CD4-positive, alpha-beta T cell treated with Interleukin-10 for 1 hour (primary cell): ENCODE measurements around the gene DAGLB.
"Not testable (repeated sequence)": the region's sequence is repeated elsewhere in the genome, so short reads cannot be mapped to it uniquely, and the experiment has no call there.

Experiments
- DNase-seq: peaks from one replicate; pipeline ENCODE4 v3.0.0-alpha.2; 2020

The DAGLB gene

DNA sequence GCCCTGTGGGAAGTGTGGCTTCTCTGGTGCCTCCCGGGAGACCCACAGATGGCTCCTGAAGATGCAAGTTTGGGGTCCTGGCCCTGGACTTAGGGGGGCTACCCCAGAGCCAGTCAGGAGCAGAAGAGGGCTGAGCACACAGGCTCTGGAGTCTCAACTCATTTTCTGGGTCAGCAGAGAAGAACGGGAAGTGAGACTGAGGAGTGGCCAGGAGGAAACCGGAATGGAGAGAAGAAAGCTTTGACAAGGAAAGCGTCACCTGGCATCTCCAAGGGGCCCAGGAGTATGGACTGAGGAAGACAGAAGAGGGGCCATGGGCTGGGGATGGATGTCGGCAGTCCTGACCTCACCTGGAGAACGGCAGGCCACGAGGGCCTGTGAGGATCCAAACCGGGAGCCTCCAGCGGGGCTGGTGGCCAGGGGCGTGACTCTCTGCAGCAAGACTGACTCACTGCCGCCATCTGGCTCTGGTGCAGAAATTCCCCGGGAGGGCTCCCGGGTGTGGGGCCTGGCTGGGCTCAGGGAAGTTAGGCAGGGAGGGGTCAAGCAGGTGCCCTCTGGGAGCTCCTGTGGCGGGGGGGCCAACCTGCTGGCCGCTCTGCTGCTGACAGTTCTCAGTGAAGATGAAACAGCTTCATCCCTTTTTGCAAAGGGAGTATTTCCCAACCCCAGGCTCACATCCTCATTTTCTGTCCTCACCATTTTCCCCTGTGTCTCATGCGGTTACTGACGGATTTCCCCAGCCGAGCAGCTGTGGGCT, 23.6 kb downstream of the DAGLB start:
- DNase-seq: peak; percentile 15

GRCh38 chr7:6422926-6423632, 24.7 kb downstream of the DAGLB start:
- DNase-seq: no peak

- DNase-seq: no peak
Observed at GRCh38 chr7:6422095-6422494, 25.7 kb downstream of the DAGLB start.

DNA sequence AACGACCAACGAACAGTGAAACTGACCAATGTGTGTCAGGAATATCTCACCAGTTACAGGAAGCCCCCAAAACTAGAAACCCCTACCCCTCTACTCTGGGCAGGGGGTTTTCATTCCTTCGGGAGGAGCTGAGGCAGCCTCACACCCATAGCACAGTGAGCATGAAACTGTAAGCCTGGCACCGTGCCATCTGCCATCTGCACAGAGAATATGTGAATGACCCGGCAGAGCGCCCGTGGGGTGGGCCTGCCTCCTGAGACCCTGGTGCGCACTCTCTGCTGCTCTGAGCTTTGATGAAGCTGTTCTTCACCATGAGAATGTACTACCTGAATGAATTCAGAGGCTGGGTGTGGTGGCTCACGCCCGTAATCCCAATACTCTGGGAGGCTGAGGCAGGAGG, 27.1 kb downstream of the DAGLB start:
- no peak for DNase-seq

DNA sequence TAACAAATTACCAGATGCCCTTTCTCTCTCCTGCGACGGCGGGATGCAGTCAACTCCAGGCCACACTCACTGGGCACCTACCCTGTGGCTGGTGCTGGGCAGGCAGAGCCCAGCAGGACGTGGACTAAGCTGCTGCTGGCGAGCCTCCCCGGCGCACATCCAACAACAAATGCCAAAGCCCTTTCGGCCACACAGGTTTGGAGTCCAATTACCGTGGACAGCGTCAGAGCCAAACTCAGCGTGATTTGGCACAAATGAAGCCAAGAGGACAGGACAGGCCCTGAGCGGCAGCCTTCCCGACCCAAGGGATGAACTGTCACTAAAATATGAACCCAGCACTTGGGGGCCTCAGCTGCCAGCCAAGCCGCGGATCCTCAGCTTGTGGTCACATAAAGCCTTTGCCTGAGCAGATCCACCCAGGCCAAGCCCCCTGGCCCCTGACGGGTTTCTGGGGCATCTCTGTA, 28.4 kb downstream of the DAGLB start:
- no peak for DNase-seq

DNA sequence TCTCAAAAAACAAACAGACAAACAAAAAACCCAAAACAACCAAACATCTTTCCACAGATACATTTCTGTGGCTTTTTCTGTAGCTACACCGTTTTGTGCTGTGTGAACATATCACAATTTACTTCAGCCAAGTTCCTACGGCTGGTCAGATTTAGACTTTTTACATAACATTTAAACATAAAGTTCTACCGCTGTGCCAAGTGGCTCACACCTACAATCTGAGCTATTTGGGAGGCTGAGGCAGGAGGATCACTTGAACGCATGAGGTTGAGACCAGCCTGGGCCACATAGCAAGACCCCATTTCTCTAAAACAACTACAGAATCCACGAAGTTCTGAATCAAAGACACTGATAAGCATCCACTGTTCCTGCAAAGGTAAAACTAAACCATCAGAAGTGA, 30.3 kb downstream of the DAGLB start:
- DNase-seq: no peak

- no peak for DNase-seq
Observed at GRCh38 chr7:6416516-6417145, 31.1 kb downstream of the DAGLB start.

DNA sequence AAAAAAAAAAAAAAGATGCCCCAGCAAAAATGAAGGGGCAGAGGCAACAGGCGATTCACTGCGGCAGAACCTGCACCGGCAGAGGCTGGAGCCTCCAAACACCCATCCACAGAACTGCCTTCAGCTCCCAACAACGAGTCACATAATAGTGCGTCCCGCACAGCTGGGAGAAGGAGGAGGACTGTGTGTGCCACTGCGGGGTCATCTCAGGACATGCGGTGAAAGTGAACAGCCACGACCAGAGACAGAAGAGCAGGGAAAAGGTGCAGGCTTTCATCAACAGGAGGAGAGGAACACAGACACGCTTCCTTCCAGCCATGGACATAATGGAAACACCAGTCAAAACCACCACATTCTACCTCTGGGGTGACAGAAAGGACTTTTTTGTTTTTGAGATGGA, 34.1 kb downstream of the DAGLB start:
- DNase-seq: no peak

DNA sequence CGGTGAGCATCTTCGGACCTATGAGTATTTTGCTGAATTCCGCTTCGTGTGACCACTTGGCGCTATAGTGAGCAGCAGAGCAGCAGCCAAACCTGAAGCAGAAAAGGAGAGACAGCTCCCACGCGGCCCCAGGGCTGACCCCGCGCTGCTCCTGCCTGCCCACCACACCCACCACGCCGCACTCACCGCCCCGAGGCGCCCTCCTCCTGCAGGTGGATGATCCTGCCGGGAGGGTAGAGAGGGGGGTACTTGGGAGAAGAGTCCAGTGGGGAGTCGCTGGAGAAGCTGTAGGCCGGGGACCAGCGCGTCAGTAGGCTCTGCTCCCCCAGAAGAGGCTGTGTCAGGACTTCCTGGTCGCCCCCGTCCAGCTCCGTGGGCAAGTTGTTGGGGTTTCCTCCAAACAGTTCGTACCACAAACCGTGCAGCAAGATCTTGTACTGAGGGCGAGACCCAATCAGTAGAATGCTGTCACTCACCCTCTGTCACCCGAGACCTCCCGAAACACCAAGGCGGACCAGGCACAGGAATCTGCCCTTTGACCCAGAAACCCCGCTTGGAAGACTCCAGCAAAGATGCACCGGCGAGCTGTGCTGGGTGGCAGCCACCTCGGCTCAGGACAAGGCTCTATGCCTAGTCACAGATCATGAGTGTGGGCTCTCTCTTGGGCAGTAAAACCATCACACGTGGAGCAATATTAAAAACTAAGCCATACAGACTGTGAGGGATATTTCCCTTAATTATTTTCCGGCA, 37.6 kb downstream of the DAGLB start:
- no peak for DNase-seq

DNA sequence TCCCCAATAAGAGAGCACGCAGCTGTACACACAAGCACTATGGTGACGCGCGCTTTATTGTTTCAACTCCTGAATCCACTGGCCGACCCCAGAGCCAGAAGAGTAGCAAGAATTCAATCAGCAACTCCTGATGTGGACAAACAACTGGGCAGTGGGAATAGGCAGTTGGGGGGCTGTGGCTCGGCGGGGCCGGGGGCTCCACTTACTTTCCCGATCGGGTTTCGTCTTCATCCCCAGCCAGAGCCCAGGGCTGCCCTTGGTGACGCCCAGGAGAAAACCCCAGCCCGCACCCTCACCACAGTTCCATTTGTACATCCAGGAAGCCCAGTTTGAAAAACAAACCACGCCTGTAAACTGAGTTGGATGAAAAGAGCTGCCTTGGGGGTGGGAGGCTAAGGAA, 38.7 kb downstream of the DAGLB start:
- DNase-seq: no peak

DNA sequence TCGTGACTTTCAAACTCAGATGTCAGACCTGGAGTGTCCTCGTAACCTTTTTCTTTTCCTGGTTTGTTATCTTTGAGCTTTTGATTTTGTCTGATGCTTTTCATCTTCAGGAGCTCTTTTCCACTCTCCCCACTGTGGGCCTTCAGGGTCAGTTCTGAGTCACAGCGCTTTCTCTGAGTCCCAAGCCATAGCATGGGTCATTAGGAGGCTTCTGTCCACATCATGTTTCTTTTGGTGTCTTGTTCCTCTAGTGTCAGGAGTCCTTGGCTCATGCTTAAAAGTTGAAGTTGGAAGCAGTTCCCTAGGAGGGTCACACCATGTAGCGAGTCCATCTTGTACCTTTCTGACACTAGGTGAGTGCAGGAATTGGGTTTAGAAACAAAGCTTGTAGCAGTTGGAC, 40.3 kb downstream of the DAGLB start:
- no peak for DNase-seq

DNA sequence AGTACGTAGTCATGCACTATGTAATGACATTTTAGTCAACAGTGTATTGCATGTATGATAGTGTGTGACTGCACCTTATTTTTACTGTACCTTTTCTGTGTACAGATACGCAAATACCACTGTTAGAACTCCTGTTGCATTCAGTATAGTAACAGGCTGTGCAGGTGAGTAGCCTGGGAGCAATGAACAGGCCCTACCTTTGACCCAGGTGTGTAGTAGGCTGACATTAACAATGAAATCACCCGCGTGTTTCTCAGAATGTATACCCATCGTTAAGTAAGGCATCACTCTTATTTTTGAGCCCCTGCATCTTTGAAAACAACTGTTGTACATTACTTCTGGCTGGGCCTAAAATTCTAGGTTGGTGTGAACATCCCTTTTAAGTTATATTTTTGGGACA, 41.6 kb downstream of the DAGLB start:
- no peak for DNase-seq

GRCh38 chr7:6403907-6404306, 43.8 kb downstream of the DAGLB start:
- DNase-seq: no peak

DNA sequence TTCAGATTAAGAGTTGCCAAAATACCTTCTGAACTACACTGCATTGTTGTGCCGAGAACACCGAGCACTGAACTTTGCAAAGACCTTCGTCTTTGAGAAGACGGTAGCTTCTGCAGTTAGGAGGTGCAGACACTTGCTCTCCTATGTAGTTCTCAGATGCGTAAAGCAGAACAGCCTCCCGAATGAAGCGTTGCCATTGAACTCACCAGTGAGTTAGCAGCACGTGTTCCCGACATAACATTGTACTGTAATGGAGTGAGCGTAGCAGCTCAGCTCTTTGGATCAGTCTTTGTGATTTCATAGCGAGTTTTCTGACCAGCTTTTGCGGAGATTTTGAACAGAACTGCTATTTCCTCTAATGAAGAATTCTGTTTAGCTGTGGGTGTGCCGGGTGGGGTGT, 45.0 kb downstream of the DAGLB start:
- no peak for DNase-seq

- DNase-seq: no peak
Observed at GRCh38 chr7:6402041-6402440, 45.7 kb downstream of the DAGLB start.

- DNase-seq: no peak
Observed at GRCh38 chr7:6401536-6401935, 46.2 kb downstream of the DAGLB start.

DNA sequence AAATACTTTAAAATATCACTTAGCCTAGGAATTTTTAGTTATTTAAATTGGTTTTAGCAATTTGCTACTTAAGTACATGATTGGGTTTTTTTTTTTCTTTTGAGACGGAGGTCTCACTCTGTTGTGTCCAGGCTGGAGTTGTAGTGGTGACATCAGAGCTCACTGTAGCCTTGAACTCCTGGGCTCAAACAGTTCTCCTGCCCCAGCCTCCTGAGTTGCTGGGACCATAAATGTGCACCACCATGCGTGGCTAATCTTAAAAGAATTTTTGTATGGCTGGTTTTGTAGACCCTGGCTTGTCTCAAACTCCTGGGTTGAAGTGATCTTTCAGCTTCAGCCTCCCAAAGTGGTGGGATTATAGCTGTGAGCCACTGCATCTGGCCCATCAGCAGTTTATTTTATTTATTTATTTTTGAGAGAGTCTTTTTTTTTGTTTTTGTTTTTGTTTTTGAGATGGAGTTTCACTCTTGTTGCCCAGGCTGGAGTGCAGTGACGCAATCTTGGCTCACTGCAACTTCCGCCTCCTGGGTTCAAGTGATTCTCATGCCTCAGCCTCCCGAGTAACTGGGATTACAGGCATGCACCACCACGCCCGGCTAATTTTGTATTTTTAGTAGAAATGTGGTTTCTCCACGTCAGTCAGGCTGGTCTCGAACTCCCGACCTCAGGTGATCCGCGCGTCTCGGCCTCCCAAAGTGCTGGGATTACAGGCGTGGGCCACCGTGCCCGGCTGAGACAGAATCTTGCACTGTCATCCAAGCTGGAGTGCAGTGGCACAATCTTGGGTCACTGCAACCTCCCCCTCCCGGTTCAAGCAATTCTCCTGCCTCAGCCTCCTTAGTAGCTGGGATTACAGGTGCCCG, 47.3 kb downstream of the DAGLB start:
- DNase-seq: not testable (repeated sequence)

DNA sequence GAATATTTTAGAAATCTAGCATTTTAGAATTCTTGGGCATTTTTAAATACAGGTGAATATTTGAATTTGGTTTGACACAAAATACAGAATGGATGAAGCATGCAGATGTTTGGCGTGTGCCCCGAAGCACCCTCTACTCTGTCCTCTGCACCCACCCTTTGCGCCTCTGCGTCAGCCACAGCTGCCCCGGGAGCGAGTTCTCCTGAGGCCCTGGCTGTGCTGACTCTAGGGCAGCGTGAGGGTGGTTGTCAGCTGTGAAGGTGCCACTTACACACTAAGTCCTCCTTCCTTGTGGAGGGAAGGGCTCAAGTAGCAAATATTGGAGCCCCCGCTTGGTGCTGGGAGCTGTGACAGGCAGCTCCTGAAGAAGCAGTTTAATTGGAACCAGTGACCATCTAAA, 48.4 kb downstream of the DAGLB start:
- DNase-seq: no peak

DNA sequence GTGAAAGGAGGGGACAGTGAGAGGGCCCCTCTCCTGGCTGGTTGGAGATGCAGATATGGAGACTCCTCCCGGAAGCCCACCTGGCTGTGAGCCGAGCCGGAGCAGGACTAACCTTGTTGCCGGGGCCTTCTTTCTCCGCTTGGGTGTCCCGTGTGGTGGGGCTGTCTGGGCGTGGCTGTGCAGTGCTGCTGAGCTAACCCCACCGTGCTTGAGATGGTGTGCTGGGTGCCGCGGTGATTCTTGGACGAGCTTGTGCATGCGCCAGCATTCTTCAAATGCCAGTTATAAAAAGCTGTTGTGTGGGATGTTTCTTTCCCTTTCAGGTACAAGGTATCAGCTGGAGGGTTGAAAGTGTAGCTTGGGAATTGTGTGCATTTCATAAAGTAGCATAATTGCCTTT, 48.8 kb downstream of the DAGLB start:
- DNase-seq: no peak

DNA sequence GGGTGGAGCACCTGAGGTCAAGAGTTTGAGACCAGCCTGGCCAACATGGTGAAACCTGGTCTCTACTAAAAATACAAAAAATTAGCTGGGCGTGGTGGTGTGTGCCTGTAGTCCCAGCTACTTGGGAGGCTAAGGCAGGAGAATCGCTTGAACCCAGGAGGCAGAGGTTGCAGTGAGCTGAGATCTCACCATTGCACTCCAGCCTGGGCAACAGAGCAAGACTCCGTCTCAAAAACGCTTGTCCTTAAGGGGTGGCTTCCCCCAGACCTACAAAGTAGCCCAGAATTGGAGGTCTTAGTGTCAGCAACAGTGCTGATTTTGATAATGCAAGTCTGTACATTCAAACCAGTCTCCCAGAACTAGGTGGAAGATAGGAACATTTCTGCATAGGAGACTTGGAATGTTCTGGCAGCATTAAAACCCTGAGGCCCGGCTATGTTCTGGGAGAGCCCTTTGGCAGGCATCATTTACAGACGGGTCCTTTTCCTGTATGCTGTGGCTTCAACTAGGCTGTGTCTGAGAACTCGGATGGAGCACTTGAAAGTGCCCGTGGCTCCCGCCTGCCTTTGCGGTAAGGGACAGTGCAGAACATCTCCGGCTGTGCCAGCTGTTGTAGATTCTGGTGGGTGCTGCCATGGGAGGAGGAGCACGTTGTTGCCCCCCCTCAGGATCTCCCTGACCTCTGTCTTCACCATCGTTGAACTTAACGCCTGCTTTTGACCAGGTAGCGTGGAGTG, 49.8 kb downstream of the DAGLB start:
- DNase-seq: not testable (repeated sequence)

- DNase-seq: no peak
Observed at GRCh38 chr7:6395898-6396595, 51.7 kb downstream of the DAGLB start.
